ENCODE data around the gene FLVCR1.

- no peak for TF ChIP-seq EP300 (IDR thresholded peaks at IDR 0.05; ENCODE audit: borderline replicate concordance)
- TF ChIP-seq REST (IDR thresholded peaks at IDR 0.05; ENCODE audit: low read depth) = no peak
- TF ChIP-seq TAF1 (IDR thresholded peaks at IDR 0.05; ENCODE audit: low read depth) = no peak
- TF ChIP-seq TEAD4 (IDR thresholded peaks at IDR 0.05) = no peak
- TF ChIP-seq RAD21 (IDR thresholded peaks at IDR 0.05; ENCODE audit: low read depth) = no peak
- TF ChIP-seq TCF12 (IDR thresholded peaks at IDR 0.05; ENCODE audit: low read depth) = no peak
- TF ChIP-seq MAX (IDR thresholded peaks at IDR 0.05) = no peak
- no peak for TF ChIP-seq CEBPB (IDR thresholded peaks at IDR 0.05)
- no peak for TF ChIP-seq USF1 (IDR thresholded peaks at IDR 0.05)
- TF ChIP-seq FOXM1 (IDR thresholded peaks at IDR 0.05; ENCODE audit: borderline replicate concordance, low read depth) = no peak
- TF ChIP-seq EGR1 (IDR thresholded peaks at IDR 0.05) = no peak
- TF ChIP-seq YY1 (IDR thresholded peaks at IDR 0.05; ENCODE audit: low read depth) = no peak
These were observed 10.5 kb upstream of the FLVCR1 start, which contains the start of gene SPATA45 for GRCh38 chr1:212847549-212847948.

All from Ishikawa (cell line).